Stimulated activated CD4-positive, alpha-beta T cell treated with anti-CD3 and anti-CD28 coated beads, Interleukin-1b, Interleukin-23, amount 100 ng/mL, for 48 hours (primary cell): Measurements from ENCODE around the gene STK32C.
"Not testable (repeated sequence)": the region's sequence is repeated elsewhere in the genome, so short reads cannot be mapped to it uniquely, and the experiment has no call there.

Source experiments
- DNase-seq: peaks from one replicate; pipeline ENCODE4 v3.0.0-alpha.2; 2020

Gene STK32C

GRCh38 chr10:132299371-132300336 is 8.1 kb downstream of the STK32C start:
- no peak for DNase-seq

- no peak for DNase-seq
Observed at GRCh38 chr10:132298038-132298881, 9.5 kb downstream of the STK32C start.

- DNase-seq: no peak
Observed at GRCh38 chr10:132297526-132297925, 10.2 kb downstream of the STK32C start.

GRCh38 chr10:132296666-132297443 is 10.9 kb downstream of the STK32C start:
- no peak for DNase-seq

GRCh38 chr10:132295481-132295880 is 12.3 kb downstream of the STK32C start:
- not testable (repeated sequence) for DNase-seq

GRCh38 chr10:132294561-132295318 is 13.0 kb downstream of the STK32C start:
- no peak for DNase-seq

- no peak for DNase-seq
Observed at GRCh38 chr10:132293813-132294520, 13.8 kb downstream of the STK32C start.

GRCh38 chr10:132293201-132293812 is 14.4 kb downstream of the STK32C start:
- DNase-seq: no peak

GRCh38 chr10:132292287-132293200 is 15.2 kb downstream of the STK32C start:
- DNase-seq: no peak

- DNase-seq: no peak
Observed at GRCh38 chr10:132291826-132292225, 15.9 kb downstream of the STK32C start.

GRCh38 chr10:132290631-132291030 is 17.1 kb downstream of the STK32C start:
- DNase-seq: no peak

GRCh38 chr10:132289439-132289838 is 18.3 kb downstream of the STK32C start:
- DNase-seq: no peak

GRCh38 chr10:132283604-132284382 is 24.0 kb downstream of the STK32C start:
- DNase-seq: no peak

GRCh38 chr10:132282667-132283603 is 24.8 kb downstream of the STK32C start:
- no peak for DNase-seq

- no peak for DNase-seq
Observed at GRCh38 chr10:132281915-132282666, 25.7 kb downstream of the STK32C start.

GRCh38 chr10:132280646-132281074 is 27.1 kb downstream of the STK32C start:
- no peak for DNase-seq
